ENCODE measurements around the gene EXOSC1.
"Not testable (repeated sequence)": the region's sequence is repeated elsewhere in the genome, so short reads cannot be mapped to it uniquely, and the experiment has no call there.

Gene EXOSC1

DNA sequence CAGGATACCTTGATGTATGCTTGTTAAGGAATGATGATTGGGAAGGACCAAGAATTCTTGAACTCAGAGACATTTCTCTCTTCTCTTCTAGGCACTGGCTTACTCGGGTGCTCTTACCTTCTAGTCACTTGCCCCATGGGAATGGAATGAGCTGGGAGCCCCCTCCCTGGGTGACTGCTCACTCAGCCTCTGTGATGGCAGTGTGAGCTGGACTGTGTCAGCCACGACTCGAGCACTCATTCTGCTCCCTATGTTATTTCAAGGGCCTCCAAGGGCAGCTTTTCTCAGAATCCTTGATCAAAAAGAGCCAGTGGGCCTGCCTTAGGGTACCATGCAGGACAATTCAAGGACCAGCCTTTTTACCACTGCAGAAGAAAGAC is 10.9 kb upstream of the EXOSC1 start:
- no peak for DNase-seq

GRCh38 chr10:97456034-97456685 is 10.4 kb upstream of the EXOSC1 start:
- no peak for DNase-seq

DNA sequence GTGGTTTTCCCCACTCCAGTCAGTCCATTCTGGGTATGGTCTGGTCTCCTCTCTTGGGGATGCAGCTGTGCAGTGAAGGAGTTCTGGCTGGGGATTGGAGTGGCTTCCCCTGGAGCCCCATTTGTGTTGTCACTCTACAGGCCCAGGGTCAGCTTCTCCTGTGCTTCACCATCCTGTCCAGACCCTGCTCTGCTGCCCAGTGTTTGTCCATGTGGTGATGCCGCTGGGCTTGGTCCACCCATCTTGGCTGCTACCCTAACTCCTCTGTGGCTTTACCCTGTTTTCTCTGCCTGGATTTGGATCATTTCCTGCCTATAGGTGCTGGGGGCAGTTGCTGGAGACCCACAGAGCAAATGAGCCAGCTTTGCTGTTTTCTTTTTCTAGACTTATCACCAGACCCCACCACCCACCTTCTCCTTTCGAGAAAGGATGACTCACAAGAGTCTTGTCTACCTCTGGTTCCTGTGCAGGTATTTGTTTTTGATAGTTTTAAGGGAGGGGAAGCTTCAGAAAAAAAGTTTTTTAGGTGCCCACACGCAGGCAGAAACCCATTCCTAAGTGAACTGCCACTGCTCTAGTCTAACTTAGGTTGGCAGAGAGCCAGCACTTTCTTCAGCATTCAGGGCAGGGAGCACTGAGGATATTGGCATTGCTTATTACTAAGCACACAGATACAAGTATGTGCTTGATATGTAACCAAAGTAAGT is 8.7 kb upstream of the EXOSC1 start:
- no peak for DNase-seq

GRCh38 chr10:97452352-97452751 is 6.5 kb upstream of the EXOSC1 start:
- no peak for DNase-seq

GRCh38 chr10:97451605-97452004 is 5.8 kb upstream of the EXOSC1 start:
- no peak for DNase-seq

DNA sequence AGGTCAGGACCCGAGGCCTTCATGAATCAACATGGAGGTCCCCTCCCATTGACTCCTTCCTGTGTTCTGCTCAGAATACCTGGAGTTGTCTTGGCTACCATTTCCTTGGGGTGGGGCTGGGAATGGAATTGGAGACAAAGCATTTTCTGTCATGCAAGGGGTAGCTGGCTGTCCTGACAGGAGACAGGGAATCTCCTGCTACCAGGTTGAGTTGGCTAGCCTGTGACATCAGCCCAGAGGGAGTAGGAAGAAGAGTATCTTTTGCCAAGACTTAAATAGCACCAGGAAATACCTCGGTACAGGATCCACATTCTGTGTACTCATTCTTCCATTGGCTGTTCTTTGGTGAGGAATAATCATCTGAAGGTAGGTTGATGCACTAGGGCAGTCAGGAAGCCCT is 5.0 kb upstream of the EXOSC1 start:
- no peak for DNase-seq

DNA sequence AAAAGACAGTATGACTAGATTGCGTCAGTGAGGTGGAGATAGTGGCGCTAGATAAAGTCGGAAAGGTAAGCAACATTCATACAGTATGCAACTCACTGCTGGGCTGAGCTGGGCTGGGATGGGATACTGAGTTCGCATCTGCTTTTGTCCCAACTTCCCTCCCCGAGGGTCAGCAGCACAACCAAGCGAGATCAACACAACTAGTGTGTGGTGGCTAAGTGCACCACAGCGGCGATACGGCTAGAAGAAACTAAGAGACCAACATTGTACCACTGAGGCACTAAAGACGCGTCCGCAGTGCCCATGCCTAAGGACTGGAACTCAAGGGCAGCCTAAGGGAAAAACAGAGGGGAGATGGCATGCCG is 467 bp downstream of the EXOSC1 start:
- no peak for DNase-seq

GRCh38 chr10:97444212-97444611 is 1.6 kb downstream of the EXOSC1 start:
- DNase-seq: no peak

DNA sequence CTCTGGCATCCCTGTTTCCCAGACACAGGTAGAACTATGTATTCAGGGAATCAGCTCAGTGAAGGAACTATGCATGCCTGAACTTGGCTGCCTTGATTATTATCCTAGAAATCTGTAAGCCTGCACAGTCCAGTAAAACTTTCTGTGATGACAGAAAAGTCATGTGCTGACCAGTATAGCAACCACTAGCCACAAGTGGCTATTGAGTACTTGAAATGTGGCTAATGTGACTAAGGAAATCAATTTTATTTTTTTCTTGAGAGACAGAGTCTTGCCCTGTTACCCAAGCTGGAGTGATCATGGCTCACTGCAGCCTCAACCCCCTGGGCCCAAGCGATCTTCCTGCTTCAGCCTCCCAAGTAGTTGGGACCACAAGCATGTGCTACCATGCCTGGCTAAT is 3.5 kb downstream of the EXOSC1 start:
- DNase-seq: no peak

DNA sequence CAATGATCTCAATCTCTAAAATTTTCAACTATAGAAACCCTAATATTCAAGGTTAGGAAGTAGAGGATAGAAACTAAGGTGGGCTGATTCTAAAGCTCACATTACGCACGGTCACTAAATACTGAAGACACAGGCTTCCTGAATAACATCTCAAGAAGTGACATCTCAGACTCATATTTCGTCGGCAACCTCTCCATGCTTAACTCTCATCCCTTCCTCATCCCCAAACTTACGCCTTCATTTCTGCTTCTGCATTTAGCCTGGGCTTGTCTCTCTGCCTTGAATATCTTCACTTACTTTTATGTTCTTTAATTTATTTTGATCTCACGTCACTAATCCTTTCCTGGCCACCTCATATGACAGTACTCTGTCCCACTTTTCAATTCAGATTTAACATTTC is 10.6 kb downstream of the EXOSC1 start:
- DNase-seq: no peak

- no peak for DNase-seq
Measured at GRCh38 chr10:97434557-97434956, 11.2 kb downstream of the EXOSC1 start.

- DNase-seq: no peak
Measured at GRCh38 chr10:97434055-97434454, 11.8 kb downstream of the EXOSC1 start.

DNA sequence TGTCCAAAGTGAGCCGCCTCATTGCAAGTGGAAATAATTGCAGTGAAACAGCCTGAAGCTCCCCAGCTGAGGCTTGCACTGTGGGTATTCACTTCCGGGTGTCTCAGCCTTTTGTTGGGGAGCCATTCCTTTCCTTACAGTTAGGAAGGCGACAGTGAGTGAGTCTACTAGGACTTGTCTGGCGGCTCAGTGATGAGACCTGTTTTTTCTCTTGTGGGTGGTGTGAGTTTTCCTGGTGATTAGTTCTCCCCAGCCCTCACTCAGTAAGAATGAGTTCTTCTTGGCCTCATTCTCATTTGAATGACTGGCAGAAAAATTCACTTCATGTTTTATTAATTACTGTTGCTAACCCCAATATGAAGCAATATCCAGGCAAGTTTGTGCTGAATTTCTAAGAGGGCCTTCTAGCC is 17.2 kb downstream of the EXOSC1 start:
- no peak for DNase-seq

DNA sequence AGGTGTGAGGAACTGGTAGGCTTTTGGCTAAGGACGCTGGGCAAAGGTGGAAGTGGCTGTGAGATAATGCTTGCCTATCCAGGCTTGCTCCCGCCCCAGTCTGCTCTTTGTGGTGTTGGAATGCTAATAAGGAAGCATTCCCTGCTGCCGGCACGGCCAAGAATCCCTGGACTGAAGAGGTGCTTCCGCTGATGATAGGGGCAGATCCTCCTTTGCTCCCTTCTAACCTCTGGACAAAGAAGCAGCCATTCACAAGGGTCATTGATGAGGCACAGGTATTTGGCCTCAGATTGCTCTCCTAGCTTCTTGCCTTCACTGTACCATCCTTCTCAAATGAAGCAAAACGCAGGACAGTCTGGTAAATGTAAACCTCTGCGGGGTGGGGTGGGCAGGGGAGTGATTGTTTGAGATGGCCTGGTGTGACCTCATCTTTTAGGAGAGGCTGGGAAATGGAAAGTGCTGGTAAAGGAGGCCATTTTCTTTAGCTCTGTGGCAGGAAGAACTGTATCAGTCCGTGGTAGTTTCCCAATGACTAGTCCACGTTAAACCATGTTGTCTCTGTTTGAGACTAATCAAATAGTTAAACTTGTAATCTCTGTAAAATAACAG is 18.1 kb downstream of the EXOSC1 start:
- no peak for DNase-seq

DNA sequence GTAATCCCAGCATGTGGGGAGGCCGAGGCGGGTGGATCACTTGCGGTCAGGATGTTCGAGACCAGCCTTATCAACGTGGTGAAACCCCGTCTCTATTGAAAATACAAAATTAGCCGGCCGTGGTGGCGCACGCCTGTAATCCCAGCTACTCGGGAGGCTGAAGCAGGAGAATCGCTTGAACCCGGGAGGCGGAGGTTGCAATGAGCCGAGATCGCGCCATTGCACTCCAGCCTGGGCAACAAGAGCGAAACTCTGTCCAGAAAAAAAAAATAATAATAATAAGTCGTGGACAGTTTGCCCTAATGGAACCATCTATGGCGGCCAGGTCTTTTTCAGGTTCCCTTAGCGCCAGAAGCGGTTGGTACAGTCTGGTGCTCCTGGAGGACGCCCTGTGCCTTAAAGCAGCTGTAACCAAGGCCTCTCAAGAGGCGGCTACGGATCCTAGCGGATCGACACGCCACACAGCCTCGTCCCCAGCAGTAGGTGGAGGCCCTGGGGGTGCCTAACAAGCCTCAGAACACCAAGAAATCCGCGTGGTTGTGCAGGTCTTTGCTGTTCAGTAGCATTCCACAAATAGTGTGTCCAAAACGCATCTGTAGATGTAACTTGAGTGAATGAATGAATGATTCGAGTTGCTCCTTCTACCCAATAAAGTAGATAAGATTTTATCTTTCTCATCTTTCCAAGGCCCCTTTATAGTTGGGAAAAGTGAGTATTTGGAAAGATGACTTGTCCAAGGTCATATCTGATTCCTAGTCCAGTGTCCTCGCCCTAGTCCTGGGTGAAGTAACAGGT is 18.8 kb downstream of the EXOSC1 start:
- DNase-seq: no peak

- peak; percentile 76 for DNase-seq
Measured at GRCh38 chr10:97425964-97426775, 19.6 kb downstream of the EXOSC1 start, which contains the start of gene PGAM1. Gene PGAM1, plus strand, starts transcription at chr10:97426191. Its CDS starts 117 bp downstream, at chr10:97426308.

- not testable (repeated sequence) for DNase-seq
Measured at GRCh38 chr10:97423757-97424098, 22.1 kb downstream of the EXOSC1 start.

- DNase-seq: no peak
Measured at GRCh38 chr10:97416565-97416964, 29.2 kb downstream of the EXOSC1 start.

GRCh38 chr10:97412891-97413304 is 32.9 kb downstream of the EXOSC1 start:
- no peak for DNase-seq

DNA sequence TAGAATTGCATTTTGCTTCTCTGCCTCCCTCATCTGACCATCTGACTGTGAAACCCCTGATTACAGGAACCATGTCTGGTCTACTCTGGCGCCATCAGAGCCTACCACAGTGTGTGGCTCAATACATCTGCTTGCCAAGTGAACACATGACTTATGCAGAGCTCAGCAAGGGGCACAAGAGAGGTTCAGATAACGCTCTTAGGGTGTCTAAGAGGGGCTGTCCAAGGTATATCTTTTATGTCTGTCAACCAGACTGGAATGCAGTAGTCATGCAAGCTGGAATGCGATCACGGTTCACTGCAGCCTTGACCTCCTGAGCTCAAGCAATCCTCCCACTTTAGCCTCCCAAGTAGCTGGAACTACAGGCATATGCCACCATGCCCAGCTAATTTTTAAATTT is 34.4 kb downstream of the EXOSC1 start:
- no peak for DNase-seq

- no peak for DNase-seq
Measured at GRCh38 chr10:97408496-97408992, 37.3 kb downstream of the EXOSC1 start.

GRCh38 chr10:97407952-97408248 is 37.9 kb downstream of the EXOSC1 start:
- DNase-seq: no peak

Measured in cortex of kidney (tissue), 1 donor.